Loucy (cell line): ENCODE results near the gene GEMIN8.

Experiments
- EZH2phosphoT487 ChIP-seq: fragments of 200-600 bp; IDR thresholded peaks from 2 replicates; pipeline ENCODE4 v1.6.1; 2018; ENCODE audit warnings: antibody characterized with exemption, mild to moderate bottlenecking, moderate library complexity, borderline replicate concordance
- TF ChIP-seq, protein P1 (sequence below): fragments of 200-600 bp; sonication (generic); conservative IDR thresholded peaks from 2 replicates; pipeline ENCODE4 v1.5.1; 2014; ENCODE audit warnings: mild to moderate bottlenecking, antibody characterized with exemption, low read length

DNA sequence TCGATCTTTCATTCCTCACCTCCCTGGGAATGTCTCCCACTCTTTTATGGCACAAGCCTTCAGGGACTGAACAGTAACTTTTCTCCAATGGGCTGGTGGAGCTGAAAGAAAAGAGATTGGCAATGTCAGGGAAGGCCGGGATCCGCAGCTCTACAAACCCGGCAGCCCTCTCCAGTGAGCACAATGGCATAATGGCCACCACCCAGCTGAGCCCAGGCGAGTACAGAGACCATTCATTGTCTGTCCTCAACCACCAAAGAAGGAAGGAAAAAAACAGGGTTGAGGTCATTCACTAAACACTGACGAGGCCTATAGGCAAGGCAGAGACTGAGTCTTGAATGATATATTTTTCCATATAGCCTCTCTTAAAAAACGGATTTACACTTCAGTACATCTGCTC is 3.6 kb downstream of the GEMIN8 start:
- TF ChIP-seq, protein P1, sequence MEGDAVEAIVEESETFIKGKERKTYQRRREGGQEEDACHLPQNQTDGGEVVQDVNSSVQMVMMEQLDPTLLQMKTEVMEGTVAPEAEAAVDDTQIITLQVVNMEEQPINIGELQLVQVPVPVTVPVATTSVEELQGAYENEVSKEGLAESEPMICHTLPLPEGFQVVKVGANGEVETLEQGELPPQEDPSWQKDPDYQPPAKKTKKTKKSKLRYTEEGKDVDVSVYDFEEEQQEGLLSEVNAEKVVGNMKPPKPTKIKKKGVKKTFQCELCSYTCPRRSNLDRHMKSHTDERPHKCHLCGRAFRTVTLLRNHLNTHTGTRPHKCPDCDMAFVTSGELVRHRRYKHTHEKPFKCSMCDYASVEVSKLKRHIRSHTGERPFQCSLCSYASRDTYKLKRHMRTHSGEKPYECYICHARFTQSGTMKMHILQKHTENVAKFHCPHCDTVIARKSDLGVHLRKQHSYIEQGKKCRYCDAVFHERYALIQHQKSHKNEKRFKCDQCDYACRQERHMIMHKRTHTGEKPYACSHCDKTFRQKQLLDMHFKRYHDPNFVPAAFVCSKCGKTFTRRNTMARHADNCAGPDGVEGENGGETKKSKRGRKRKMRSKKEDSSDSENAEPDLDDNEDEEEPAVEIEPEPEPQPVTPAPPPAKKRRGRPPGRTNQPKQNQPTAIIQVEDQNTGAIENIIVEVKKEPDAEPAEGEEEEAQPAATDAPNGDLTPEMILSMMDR: no peak
- no peak for TF ChIP-seq EZH2phosphoT487
